Activated B cell treated with CpG ODN at 0.5 μM for 24 hours (primary cell): ENCODE results near the gene SNRPA. TPM values are rescaled to one million over a fixed set of nuclear protein-coding genes. Genes with fewer than 3 reads are reported as not detected.

ENCODE experiments used
- ATAC-seq: fragments of 200-7000 bp; cut with Tn5 transposase; one replicate; pipeline ENCODE4 v1.10.0; 2021; ENCODE audit warnings: low read depth, mild to moderate bottlenecking, moderate library complexity
- CTCF ChIA-PET: fragments of 350-600 bp; sonication (Branson Sonifier 250); formaldehyde crosslinking; loops from one replicate; lab custom pipeline; 2021; ENCODE audit warnings: antibody characterized with exemption; lab: Charles Lee
- POLR2A ChIA-PET: fragments of 350-600 bp; sonication (Branson Sonifier 250); formaldehyde crosslinking; loops from one replicate; lab custom pipeline; 2021; ENCODE audit warnings: antibody characterized with exemption; lab: Charles Lee
- DNase-seq: peaks from one replicate; pipeline ENCODE4 v3.0.0; 2022
- H3K27ac Mint-ChIP-seq: one replicate; pipeline ENCODE4 v1.8.0; 2020; ENCODE audit warnings: mixed read lengths
- H3K27me3 Mint-ChIP-seq: one replicate; pipeline ENCODE4 v1.8.0; 2021; ENCODE audit warnings: mixed read lengths
- H3K36me3 Mint-ChIP-seq: one replicate; pipeline ENCODE4 v1.8.0; 2021; ENCODE audit warnings: low read depth, mixed read lengths
- H3K4me1 Mint-ChIP-seq: one replicate; pipeline ENCODE4 v1.8.0; 2021; ENCODE audit warnings: mixed read lengths
- H3K4me3 Mint-ChIP-seq: one replicate; pipeline ENCODE4 v1.8.0; 2020; ENCODE audit warnings: mild to moderate bottlenecking, mixed read lengths
- H3K9me3 Mint-ChIP-seq: one replicate; pipeline ENCODE4 v1.8.0; 2020; ENCODE audit warnings: mixed read lengths
- intact Hi-C: fragments of 100-400 bp; cut with micrococcal nuclease; formaldehyde crosslinking; loops from one replicate; pipeline ENCODE4 v1.15.1; 2024
- total RNA-seq: library from RNA; stranded (reverse); gene quantifications from 2 replicates; pipeline ENCODE4 v1.2.3, GENCODE V29; 2022
- TF ChIP-seq, protein P1 (sequence below): fragments of 200-600 bp; IDR thresholded peaks from one replicate; pipeline ENCODE4 v1.8.0; 2022; ENCODE audit warnings: antibody characterized with exemption, mild to moderate bottlenecking

SNRPA gene
- total RNA-seq, 1 donor from 2014 or later, result 138 TPM

DNA sequence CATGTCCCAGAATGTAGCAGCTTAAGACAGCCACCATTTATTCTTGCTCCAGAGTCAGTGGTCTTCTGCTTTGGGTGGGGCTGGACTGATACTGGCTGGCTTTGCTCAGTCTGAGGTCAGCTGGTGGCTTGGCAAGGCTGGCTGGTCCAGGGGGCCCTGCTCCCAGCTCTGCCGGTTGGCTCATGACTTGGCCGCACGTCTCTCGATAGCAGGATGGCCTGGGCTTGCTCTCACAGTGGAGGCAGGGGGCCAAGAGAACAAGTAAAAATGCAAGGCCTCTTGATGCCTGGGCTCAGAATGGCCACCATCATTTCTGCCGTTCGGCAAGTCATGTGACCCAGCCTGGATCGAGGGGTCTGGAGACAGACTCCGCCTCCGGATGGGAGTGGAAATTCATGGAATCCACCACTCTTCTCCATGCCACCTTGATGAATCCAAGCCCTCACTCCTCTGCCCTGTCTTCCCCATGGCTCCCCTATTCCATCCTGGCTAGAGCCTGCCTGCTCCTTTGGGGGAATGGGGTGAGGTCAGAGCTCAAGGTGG lies 13.8 kb upstream of the SNRPA start:
- POLR2A ChIA-PET, result no interaction called here
- H3K36me3 Mint-ChIP-seq, result peaks cover 71% of the 10 kb centered on the region
- no peaks in the 10 kb centered on the region for H3K27me3 Mint-ChIP-seq
- no peak overlapping the region for H3K4me3 Mint-ChIP-seq
- peaks cover 3% of the 10 kb centered on the region for H3K4me1 Mint-ChIP-seq
- DNase-seq, result no peak
- H3K9me3 Mint-ChIP-seq, result no peaks in the 10 kb centered on the region
- intact Hi-C loops, result no loop called here
- CTCF ChIA-PET, result no interaction called here
- TF ChIP-seq, protein P1, sequence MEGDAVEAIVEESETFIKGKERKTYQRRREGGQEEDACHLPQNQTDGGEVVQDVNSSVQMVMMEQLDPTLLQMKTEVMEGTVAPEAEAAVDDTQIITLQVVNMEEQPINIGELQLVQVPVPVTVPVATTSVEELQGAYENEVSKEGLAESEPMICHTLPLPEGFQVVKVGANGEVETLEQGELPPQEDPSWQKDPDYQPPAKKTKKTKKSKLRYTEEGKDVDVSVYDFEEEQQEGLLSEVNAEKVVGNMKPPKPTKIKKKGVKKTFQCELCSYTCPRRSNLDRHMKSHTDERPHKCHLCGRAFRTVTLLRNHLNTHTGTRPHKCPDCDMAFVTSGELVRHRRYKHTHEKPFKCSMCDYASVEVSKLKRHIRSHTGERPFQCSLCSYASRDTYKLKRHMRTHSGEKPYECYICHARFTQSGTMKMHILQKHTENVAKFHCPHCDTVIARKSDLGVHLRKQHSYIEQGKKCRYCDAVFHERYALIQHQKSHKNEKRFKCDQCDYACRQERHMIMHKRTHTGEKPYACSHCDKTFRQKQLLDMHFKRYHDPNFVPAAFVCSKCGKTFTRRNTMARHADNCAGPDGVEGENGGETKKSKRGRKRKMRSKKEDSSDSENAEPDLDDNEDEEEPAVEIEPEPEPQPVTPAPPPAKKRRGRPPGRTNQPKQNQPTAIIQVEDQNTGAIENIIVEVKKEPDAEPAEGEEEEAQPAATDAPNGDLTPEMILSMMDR, result no peak
- H3K27ac Mint-ChIP-seq, result no peak overlapping the region
- no peak for ATAC-seq

DNA sequence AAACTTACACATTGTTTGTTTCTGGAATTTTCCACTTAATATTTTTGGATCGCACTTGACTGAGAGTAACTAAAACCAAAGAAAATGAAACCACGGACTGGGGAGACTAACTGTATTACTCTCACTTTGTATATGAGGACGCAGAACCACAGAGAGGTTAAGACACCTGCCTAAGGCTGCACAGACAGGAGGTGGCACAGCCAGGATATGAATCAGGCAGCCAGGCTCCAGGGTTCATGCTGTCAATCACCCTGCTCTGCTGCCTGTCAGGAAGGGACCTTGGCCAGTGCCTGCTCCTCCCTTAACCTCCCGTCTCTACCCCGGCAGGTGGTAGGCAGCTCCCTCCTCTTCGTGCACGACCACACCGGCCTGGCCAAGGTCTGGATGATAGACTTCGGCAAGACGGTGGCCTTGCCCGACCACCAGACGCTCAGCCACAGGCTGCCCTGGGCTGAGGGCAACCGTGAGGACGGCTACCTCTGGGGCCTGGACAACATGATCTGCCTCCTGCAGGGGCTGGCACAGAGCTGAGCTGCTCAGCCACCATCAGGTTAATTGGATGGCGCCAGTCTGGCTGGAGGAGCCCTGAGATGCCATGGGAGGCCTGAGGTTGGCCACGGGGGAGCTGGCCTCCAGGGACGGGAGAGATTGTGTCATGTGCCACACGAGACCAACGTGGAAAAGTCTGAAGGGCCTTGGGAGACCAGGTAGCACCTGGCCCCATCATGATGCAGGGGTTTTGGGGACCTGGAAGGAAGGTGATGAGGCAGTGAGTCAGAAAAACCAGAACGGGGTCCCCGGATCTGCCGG lies 11.8 kb upstream of the SNRPA start:
- intact Hi-C loops, result no loop called here
- Mint-ChIP-seq H3K9me3 (no peaks in the 10 kb centered on the region), H3K27me3 (no peaks in the 10 kb centered on the region), H3K36me3 (peaks cover 53% of the 10 kb centered on the region), H3K27ac (no peak overlapping the region), H3K4me3 (no peak overlapping the region), H3K4me1 (peaks cover 3% of the 10 kb centered on the region)
- POLR2A ChIA-PET, result interaction anchor here (0.6 to 1.2 kb wide), 2 partner anchors 11 to 12 kb away, joined by 3 to 5 read pairs; partner anchors contain the start of gene ACTMAP
- DNase-seq, result no peak
- no peak for ATAC-seq
- CTCF ChIA-PET, result no interaction called here
- TF ChIP-seq, protein P1, result no peak

DNA sequence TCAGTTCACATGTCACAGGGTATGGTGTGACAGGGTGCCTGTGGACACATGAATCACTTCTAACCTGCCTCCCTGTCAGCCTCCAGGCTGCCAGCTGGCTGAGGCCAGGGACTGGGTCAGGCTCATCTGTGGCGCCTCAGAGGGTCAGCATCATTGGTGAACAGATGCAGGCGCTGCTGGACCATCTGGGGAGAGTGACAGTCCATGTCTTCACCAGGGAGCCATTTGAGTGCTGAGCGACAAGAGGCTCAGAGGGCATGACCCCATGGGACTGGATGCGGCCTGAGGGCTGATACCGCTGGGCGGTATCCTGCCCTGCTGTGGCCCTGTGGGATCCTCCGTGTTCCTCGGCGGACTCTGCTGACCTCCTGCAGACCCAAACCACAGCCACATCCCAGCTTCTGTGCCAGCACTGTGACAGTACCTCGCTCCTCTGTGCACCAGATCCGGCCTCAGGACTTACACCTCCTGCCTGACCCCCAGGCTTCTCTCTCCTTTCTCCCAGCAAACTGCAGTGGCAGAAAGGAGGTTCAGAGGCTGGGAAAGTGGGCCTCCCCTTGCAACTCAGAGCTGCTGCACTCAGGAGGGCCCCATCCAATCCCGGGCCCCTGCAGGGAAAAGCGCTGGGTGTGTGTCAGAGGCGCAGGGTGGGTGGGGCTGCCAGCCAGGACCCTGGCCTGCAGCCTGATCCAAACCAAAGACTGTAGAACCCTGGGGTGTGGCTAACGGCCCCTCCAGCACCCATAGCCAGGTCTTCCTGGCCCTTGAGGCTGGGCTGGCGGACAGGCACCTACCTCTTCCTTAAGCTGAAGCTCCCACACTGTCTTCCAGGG lies 10.9 kb upstream of the SNRPA start:
- ChIA-PET CTCF (no interaction called here), POLR2A (interaction anchor here (0.6 to 1.2 kb wide), 2 partner anchors 10 to 689 kb away, joined by 4 to 5 read pairs; partner anchors contain the start of gene ACTMAP)
- H3K27ac Mint-ChIP-seq, result no peak overlapping the region
- no peaks in the 10 kb centered on the region for H3K9me3 Mint-ChIP-seq
- DNase-seq, result no peak
- TF ChIP-seq, protein P1, result no peak
- H3K36me3 Mint-ChIP-seq, result peaks cover 47% of the 10 kb centered on the region
- no peak for ATAC-seq
- peaks cover 3% of the 10 kb centered on the region for H3K4me1 Mint-ChIP-seq
- no peak overlapping the region for H3K4me3 Mint-ChIP-seq
- no peaks in the 10 kb centered on the region for H3K27me3 Mint-ChIP-seq
- intact Hi-C loops, result no loop called here

- H3K4me1 Mint-ChIP-seq, result peaks cover 3% of the 10 kb centered on the region
- H3K9me3 Mint-ChIP-seq, result no peaks in the 10 kb centered on the region
- POLR2A ChIA-PET, result no interaction called here
- H3K36me3 Mint-ChIP-seq, result peaks cover 40% of the 10 kb centered on the region
- no peaks in the 10 kb centered on the region for H3K27me3 Mint-ChIP-seq
- TF ChIP-seq, protein P1, result no peak
- H3K27ac Mint-ChIP-seq, result no peak overlapping the region
- intact Hi-C loops, result no loop called here
- DNase-seq (no peak), ATAC-seq (no peak)
- no peak overlapping the region for H3K4me3 Mint-ChIP-seq
- CTCF ChIA-PET, result no interaction called here
Measured at GRCh38 chr19:40740747-40741146, 10.3 kb upstream of the SNRPA start.
